ENCODE measurements around the gene PLCB3.
"Not testable (repeated sequence)": the region's sequence is repeated elsewhere in the genome, so short reads cannot be mapped to it uniquely, and the experiment has no call there.

PLCB3 gene

DNA sequence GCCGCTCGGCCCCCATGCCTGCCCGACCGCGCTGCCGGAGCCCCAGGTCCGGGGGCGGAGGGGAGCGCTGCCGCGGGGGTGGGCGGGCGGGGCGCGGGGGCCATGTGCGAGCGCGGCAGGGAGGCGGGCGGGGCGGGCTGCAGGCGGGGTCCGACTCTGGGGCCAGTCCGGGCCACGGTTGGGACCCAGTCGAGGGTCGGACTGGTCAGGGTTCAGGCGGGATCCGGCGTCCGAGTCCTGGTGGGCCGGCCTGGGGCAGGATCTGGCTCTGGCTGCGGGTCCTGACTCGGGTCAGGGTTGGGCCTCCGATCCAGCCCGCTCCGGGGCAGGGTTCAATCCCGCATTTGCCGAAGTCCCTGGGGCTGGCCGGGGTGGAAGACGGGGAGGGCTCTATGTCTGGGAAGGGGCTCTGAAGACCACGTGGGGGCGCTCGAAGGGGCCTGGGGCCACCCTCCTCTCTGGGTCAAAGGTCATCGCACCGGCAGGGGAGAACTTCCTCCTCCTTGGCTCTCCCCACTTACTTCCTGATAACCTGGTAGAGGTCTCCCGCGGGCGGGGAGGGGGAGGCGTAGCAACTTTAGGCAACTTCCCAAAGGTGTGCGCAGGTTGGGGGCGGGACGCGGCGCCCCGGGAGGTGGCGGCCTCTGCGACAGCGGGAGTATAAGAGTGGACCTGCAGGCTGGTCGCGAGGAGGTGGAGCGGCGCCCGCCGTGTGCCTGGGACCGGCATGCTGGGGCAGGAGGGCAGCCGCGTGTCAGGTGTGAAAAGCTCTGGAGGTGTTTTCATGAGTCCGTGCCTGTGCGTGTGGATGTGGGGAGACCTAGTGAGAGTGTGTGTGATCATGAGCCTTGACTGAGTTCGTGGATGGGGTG lies 54.6 kb downstream of the PLCB3 start:
- peak; percentile 53 to 80 (median 61) for DNase-seq

DNA sequence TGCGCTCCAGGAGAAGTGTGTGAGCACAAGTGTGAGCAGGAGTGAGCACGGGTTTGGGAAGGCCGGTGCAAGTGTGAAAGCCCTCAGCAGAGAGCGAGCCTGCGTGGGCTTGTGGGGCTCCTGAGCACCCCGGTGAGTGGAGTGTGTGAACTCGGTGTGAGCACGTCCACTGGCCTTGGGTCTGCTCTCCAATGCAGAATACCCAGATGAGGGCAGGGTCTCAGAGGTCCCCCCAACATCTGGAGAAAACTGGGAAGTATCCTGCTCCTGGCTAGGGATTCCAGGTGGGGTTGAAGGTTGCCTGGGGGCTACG lies 55.2 kb downstream of the PLCB3 start:
- no peak for DNase-seq

DNA sequence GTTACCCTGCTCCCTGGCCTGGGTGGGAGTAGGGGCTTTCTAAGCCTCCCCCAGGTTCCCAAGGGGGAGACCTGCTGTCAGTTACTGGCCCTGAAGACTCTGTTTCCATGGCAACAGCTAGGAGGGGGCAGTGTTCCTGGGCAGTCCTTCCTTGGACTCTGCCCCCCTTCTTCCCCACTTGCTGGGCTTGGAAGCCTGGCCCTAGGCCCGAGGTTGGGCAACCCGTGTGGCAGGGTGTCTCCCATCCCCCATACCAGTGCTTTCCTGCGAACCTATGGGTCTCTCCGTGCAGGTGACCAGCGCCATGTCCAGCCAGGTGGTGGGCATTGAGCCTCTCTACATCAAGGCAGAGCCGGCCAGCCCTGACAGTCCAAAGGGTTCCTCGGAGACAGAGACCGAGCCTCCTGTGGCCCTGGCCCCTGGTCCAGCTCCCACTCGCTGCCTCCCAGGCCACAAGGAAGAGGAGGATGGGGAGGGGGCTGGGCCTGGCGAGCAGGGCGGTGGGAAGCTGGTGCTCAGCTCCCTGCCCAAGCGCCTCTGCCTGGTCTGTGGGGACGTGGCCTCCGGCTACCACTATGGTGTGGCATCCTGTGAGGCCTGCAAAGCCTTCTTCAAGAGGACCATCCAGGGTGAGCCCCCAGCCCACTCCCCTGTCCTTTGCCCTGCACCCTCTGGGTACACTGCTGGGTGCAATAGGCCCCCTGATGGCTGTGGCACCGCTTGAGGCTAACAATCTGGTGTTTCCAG lies 55.7 kb downstream of the PLCB3 start:
- DNase-seq, result no peak

GRCh38 chr11:64307795-64308194 lies 56.5 kb downstream of the PLCB3 start:
- DNase-seq, result not testable (repeated sequence)

DNA sequence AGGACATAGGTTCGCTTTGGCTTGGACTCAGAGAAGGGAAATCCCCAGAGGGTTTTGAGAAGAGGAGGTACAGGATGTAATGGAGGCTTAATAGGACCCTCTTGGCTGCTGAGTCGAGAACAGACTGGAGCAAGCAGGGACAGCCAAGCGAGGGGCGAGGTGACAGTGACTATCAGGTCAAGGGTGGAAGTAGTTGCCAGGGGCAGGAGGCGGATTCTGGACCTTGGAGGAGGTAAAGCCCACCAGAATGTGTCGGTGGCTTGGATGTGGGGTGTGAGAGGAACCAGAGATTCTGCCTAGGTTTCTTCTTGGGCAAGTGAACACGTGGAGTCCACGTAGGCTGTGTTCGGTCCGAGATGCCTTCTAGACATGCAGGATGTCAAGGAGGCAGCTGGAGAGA lies 61.6 kb downstream of the PLCB3 start:
- DNase-seq, result no peak

DNA sequence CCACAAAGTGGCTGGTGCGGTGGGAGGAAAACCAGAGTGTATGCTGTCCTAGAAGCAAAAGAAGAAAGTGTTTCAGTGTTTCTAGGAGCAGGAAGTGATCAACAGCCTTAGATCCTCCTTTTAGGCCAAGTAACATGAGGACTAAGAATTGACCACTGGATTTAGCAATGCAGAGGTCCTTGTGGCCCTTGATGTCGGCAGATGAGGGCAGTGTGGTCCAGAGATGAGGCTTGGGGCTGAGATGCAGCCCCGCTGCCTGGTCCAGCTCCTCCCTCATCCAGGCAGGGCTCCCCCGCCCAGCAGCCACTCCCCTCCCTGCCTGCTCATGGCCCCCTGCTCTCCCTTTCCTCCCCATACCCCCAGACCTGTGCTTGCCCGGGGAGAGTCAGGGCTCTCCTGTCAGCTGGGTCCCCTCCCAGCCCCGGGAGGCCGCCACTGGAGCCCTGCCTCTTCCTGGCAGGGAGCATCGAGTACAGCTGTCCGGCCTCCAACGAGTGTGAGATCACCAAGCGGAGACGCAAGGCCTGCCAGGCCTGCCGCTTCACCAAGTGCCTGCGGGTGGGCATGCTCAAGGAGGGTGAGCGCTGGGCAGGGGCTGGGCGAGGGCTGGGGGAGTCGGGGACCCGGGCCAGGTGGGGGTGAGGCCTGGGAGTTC lies 62.3 kb downstream of the PLCB3 start:
- DNase-seq, result no peak

DNA sequence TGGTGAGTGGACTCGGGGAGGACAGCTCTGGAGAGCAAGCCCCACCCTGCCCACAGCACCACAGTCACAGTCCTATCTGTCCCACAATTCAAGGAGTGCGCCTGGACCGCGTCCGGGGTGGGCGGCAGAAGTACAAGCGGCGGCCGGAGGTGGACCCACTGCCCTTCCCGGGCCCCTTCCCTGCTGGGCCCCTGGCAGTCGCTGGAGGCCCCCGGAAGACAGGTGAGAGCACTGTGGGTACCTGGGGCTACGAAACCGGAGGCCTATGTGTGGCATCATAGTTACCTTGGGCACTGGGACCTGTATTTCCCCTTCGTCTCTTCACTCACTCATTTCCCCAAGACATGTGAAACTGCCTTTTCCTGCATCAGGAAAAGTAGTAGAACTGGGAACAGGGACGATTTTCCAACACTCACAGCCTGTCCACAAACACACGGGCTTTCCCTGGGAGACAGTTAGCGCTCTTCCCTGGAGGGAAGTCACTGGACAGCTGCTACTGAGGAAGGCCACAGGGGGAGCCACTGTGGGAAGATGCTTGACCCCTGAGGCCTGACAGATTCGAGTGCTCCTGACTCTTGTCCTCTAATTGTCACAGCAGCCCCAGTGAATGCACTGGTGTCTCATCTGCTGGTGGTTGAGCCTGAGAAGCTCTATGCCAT lies 62.9 kb downstream of the PLCB3 start:
- no peak for DNase-seq

DNA sequence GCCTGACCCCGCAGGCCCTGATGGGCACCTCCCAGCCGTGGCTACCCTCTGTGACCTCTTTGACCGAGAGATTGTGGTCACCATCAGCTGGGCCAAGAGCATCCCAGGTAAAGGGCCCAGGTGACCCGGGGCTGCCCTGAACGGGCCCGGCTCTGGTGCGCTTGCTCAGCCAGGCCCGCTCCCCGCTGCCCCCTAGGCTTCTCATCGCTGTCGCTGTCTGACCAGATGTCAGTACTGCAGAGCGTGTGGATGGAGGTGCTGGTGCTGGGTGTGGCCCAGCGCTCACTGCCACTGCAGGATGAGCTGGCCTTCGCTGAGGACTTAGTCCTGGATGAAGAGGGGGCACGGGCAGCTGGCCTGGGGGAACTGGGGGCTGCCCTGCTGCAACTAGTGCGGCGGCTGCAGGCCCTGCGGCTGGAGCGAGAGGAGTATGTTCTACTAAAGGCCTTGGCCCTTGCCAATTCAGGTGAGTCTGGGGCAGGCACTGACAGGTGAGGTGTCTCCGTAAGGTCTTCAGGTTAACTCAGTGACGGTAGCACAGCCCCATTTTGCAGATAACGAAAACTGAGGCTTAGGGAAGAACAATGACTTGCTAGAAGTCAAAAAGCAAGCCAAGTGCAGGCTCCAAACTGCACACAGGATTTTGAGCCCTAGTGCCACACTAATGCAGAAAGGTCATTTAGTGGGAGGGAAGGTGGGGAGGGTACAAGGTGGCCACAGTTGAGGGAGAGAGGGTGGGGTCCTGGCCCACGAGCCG lies 63.7 kb downstream of the PLCB3 start:
- DNase-seq, result no peak

- DNase-seq, result not testable (repeated sequence)
Measured at GRCh38 chr11:64315667-64316526, 64.6 kb downstream of the PLCB3 start.

- peak in 3 of 5 donors; percentile 38 to 69 (median 41) for DNase-seq
Measured at GRCh38 chr11:64316672-64317324, 65.5 kb downstream of the PLCB3 start.

GRCh38 chr11:64317325-64317960 lies 66.1 kb downstream of the PLCB3 start, which contains the start of gene TRMT112:
TSS of gene TRMT112 (minus strand) at chr11:64317559. CDS start at chr11:64317526, 33 bp downstream.
- DNase-seq, result peak; percentile 93 to 99 (median 97)

- peak; percentile 89 to 99 (median 92) for DNase-seq
Measured at GRCh38 chr11:64317961-64318765, 66.8 kb downstream of the PLCB3 start, which contains the start of gene PRDX5. TSS of gene PRDX5 (plus strand) at chr11:64318121. CDS start at chr11:64318216, 95 bp downstream.

Data from T-helper 1 cell (primary cell).